ENCODE measurements around the gene UBR1.
"Not testable (repeated sequence)": the region's sequence is repeated elsewhere in the genome, so short reads cannot be mapped to it uniquely, and the experiment has no call there.

Gene UBR1

DNA sequence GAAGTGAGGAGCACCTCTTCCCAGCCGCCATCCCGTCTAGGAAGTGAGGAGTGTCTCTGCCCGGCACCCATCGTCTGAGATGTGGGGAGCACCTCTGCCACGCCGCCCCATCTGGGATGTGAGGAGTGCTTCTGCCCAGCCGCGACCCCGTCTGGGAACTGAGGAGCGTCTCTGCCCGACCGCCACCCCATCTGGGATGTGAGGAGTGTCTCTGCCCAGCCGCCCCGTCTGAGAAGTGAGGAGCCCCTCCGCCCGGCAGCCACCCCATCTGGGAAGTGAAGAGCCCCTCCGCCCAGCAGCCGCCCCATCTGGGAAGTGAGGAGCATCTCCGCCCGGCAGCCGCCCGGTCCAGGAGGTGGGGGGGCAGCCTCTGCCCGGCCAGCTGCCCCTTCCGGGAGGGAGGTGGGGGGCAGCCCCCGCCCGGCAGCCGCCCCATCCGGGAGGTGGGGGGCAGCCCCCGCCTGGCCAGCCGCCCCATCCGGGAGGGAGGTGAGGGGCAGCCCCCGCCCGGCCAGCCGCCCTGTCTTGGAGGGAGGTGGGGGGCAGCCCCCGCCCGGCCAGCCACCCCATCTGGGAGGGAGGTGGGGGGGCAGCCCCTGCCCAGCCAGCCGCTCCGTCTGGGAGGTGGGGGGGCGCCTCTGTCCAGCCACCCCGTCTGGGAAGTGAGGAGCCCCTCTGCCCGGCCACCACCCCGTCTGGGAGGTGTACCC, 100.8 kb downstream of the UBR1 start:
- H3K4me3 ChIP-seq (ENCODE audit: low read length in 2 of 2); H3K4ac ChIP-seq (ENCODE audit: low read length); H2AFZ ChIP-seq (ENCODE audit: low read length); H4K8ac ChIP-seq (ENCODE audit: low read depth, low read length); H4K91ac ChIP-seq (ENCODE audit: low read depth, low read length, poor library complexity); DNase-seq (ENCODE audit: low spot score); H3K79me1 ChIP-seq (ENCODE audit: low read depth, low read length); H3K27ac ChIP-seq (replicated peaks; ENCODE audit: low read length); H3K27me3 ChIP-seq (ENCODE audit: control insufficient read depth in 3 of 3, insufficient read depth in 3 of 3, low read depth in 1 of 3, low read length in 3 of 3); H2BK15ac ChIP-seq (ENCODE audit: low read length); H2BK120ac ChIP-seq (ENCODE audit: low read depth, low read length); H3K23ac ChIP-seq (ENCODE audit: low read depth, low read length, poor library complexity); H3K4me1 ChIP-seq (ENCODE audit: control insufficient read depth in 2 of 2, insufficient read depth in 1 of 2, low read depth in 1 of 2, low read length in 2 of 2); H3K14ac ChIP-seq (ENCODE audit: low read length); H3K4me2 ChIP-seq (ENCODE audit: insufficient read depth, low read length, poor library complexity, severe bottlenecking); H3K9ac ChIP-seq (ENCODE audit: low read depth, low read length, poor library complexity); H2BK12ac ChIP-seq (ENCODE audit: low read length); H3K18ac ChIP-seq (ENCODE audit: low read length); H2AK5ac ChIP-seq (ENCODE audit: low read depth, low read length); H2BK5ac ChIP-seq (ENCODE audit: low read length): not testable (repeated sequence)
- Histone ChIP-seq H3K9me3 (replicated peaks in 1 of 2; ENCODE audit: control insufficient read depth in 2 of 2, insufficient read depth in 1 of 2, low read depth in 1 of 2, low read length in 2 of 2) (peaks cover 3 to 16% of the 10 kb centered on the region in 2 donors), H3K36me3 (replicated peaks in 1 of 2; ENCODE audit: control insufficient read depth in 2 of 2, insufficient read depth in 2 of 2, low read length in 2 of 2) (peaks cover 15 to 70% of the 10 kb centered on the region in 2 donors)
- no CpG with 5 or more reads among the region's 42 CpGs for WGBS, 2 donors (ENCODE audit: extremely low coverage in 2 of 2, insufficient read length in 2 of 2, insufficient replicate concordance in 1 of 2)

DNA sequence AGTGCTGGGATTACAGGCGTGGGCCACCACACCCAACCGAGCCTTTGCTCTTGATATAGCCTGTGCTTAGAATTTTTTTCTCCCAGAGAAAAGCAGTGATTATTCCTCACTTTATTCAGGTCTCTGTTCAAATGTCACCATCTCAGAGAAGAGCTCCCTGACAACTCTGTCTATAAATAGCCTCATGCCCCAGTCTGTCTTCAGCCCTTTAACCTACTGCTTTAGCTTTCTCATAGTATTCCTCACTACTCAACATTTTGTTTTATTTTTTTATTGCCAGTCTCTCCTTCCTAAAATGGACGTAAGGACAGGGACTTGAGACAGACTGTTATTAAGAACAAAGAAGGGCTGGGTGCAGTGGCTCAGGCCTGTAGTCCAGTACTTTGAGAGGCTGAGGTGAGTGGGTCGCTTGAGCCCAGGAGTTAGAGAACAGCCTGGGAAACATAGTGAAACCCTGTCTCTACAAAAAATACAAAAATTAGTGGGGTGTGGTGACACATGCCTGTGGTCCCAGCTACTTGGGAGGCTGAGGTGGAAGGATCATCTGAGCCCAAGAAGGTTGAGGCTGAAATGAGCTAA, 106.5 kb downstream of the UBR1 start:
- no CpG with 5 or more reads among the region's 4 CpGs for WGBS, 2 donors (ENCODE audit: extremely low coverage in 2 of 2, insufficient read length in 2 of 2, insufficient replicate concordance in 1 of 2)
- Histone ChIP-seq H3K18ac (ENCODE audit: low read length) (no peak overlapping the region), H2BK15ac (ENCODE audit: low read length) (no peak overlapping the region), H3K4ac (ENCODE audit: low read length) (no peak overlapping the region), H2BK5ac (ENCODE audit: low read length) (no peak overlapping the region), H2AK5ac (ENCODE audit: low read depth, low read length) (no peak overlapping the region), H4K91ac (ENCODE audit: low read depth, low read length, poor library complexity) (no peak overlapping the region), H2BK12ac (ENCODE audit: low read length) (no peak overlapping the region), H3K9me3 (replicated peaks in 1 of 2; ENCODE audit: control insufficient read depth in 2 of 2, insufficient read depth in 1 of 2, low read depth in 1 of 2, low read length in 2 of 2) (peaks cover 3 to 6% of the 10 kb centered on the region in 2 donors), H2AFZ (ENCODE audit: low read length) (no peak overlapping the region), H3K9ac (ENCODE audit: low read depth, low read length, poor library complexity) (no peak overlapping the region), H3K27me3 (ENCODE audit: control insufficient read depth in 3 of 3, insufficient read depth in 3 of 3, low read depth in 1 of 3, low read length in 3 of 3) (no peaks in the 10 kb centered on the region), H3K79me1 (ENCODE audit: low read depth, low read length) (no peaks in the 10 kb centered on the region), H3K27ac (replicated peaks; ENCODE audit: low read length) (no peak overlapping the region), H3K4me2 (ENCODE audit: insufficient read depth, low read length, poor library complexity, severe bottlenecking) (no peak overlapping the region), H3K36me3 (replicated peaks in 1 of 2; ENCODE audit: control insufficient read depth in 2 of 2, insufficient read depth in 2 of 2, low read length in 2 of 2) (peaks cover 5 to 72% of the 10 kb centered on the region in 2 donors), H4K8ac (ENCODE audit: low read depth, low read length) (no peak overlapping the region), H3K4me3 (ENCODE audit: low read length in 2 of 2) (no peak overlapping the region), H3K14ac (ENCODE audit: low read length) (no peak overlapping the region), H2BK120ac (ENCODE audit: low read depth, low read length) (no peak overlapping the region), H3K23ac (ENCODE audit: low read depth, low read length, poor library complexity) (no peak overlapping the region), H3K4me1 (ENCODE audit: control insufficient read depth in 2 of 2, insufficient read depth in 1 of 2, low read depth in 1 of 2, low read length in 2 of 2) (peaks cover 0 to 1% of the 10 kb centered on the region in 2 donors)
- DNase-seq (ENCODE audit: low spot score) = no peak

DNA sequence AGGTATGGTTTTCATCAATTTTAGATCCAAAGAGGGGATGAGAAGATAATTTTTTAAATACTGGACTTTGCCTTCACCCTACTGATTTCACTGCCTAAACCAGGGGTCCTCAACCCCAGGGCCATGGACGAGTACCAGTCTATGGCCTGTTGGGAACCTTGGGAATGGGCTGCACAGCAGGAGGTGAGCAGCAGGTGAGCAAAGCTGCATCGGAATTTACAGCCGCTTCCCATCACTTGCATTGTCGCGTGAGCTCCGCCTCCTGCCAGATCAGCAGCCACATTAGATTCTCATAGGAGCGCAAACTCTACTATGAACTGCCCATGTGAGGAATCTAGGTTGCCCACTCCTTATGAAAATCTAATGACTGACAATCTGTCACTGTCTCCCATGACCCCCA, 109.0 kb downstream of the UBR1 start:
- H3K4me2 ChIP-seq (ENCODE audit: insufficient read depth, low read length, poor library complexity, severe bottlenecking) = no peak overlapping the region
- no peak for DNase-seq (ENCODE audit: low spot score)
- H3K9ac ChIP-seq (ENCODE audit: low read depth, low read length, poor library complexity) = no peak overlapping the region
- no peak overlapping the region for H4K91ac ChIP-seq (ENCODE audit: low read depth, low read length, poor library complexity)
- H3K27me3 ChIP-seq (ENCODE audit: control insufficient read depth in 3 of 3, insufficient read depth in 3 of 3, low read depth in 1 of 3, low read length in 3 of 3) = no peaks in the 10 kb centered on the region
- H2AFZ ChIP-seq (ENCODE audit: low read length) = no peak overlapping the region
- no peak overlapping the region for H3K4ac ChIP-seq (ENCODE audit: low read length)
- no peak overlapping the region for H3K18ac ChIP-seq (ENCODE audit: low read length)
- no peak overlapping the region for H2BK120ac ChIP-seq (ENCODE audit: low read depth, low read length)
- peaks cover 0 to 2% of the 10 kb centered on the region in 2 donors for H3K9me3 ChIP-seq (replicated peaks in 1 of 2; ENCODE audit: control insufficient read depth in 2 of 2, insufficient read depth in 1 of 2, low read depth in 1 of 2, low read length in 2 of 2)
- H2BK15ac ChIP-seq (ENCODE audit: low read length) = no peak overlapping the region
- peaks cover 3 to 63% of the 10 kb centered on the region in 2 donors for H3K36me3 ChIP-seq (replicated peaks in 1 of 2; ENCODE audit: control insufficient read depth in 2 of 2, insufficient read depth in 2 of 2, low read length in 2 of 2)
- H2BK12ac ChIP-seq (ENCODE audit: low read length) = no peak overlapping the region
- H3K14ac ChIP-seq (ENCODE audit: low read length) = no peak overlapping the region
- no peak overlapping the region for H2AK5ac ChIP-seq (ENCODE audit: low read depth, low read length)
- no peak overlapping the region for H4K8ac ChIP-seq (ENCODE audit: low read depth, low read length)
- peak overlapping the region; percentile 37 for H3K23ac ChIP-seq (ENCODE audit: low read depth, low read length, poor library complexity)
- H3K79me1 ChIP-seq (ENCODE audit: low read depth, low read length) = no peaks in the 10 kb centered on the region
- H3K4me1 ChIP-seq (ENCODE audit: control insufficient read depth in 2 of 2, insufficient read depth in 1 of 2, low read depth in 1 of 2, low read length in 2 of 2) = peaks cover 0 to 1% of the 10 kb centered on the region in 2 donors
- no CpG with 5 or more reads among the region's 7 CpGs for WGBS, 2 donors (ENCODE audit: extremely low coverage in 2 of 2, insufficient read length in 2 of 2, insufficient replicate concordance in 1 of 2)
- no peak overlapping the region for H3K4me3 ChIP-seq (ENCODE audit: low read length in 2 of 2)
- no peak overlapping the region for H2BK5ac ChIP-seq (ENCODE audit: low read length)
- H3K27ac ChIP-seq (replicated peaks; ENCODE audit: low read length) = no peak overlapping the region

DNA sequence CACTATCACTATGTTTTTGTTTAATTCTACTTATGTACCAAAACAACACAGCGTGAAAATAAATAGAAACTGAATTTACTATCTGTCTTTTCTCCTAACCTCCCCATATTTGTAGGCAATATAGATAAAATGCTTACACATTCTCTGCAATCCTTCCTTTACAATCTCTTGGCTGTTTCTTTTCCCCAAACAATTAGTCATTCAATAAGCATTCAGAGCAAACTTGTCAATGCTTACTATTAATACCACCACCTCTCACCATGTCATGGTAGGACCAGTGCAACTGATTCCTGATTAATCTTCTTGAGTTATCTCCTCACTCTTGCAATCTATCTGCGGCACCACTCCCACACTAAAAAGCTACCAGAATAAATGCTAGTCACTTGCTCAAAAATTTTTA, 111.3 kb downstream of the UBR1 start:
- Histone ChIP-seq H2BK15ac (ENCODE audit: low read length) (no peak overlapping the region), H3K27ac (replicated peaks; ENCODE audit: low read length) (no peak overlapping the region), H3K4me1 (ENCODE audit: control insufficient read depth in 2 of 2, insufficient read depth in 1 of 2, low read depth in 1 of 2, low read length in 2 of 2) (peaks cover 0 to 1% of the 10 kb centered on the region in 2 donors), H2BK120ac (ENCODE audit: low read depth, low read length) (no peak overlapping the region), H3K23ac (ENCODE audit: low read depth, low read length, poor library complexity) (no peak overlapping the region), H3K9me3 (replicated peaks in 1 of 2; ENCODE audit: control insufficient read depth in 2 of 2, insufficient read depth in 1 of 2, low read depth in 1 of 2, low read length in 2 of 2) (peaks cover 0 to 2% of the 10 kb centered on the region in 2 donors), H3K4ac (ENCODE audit: low read length) (no peak overlapping the region), H3K9ac (ENCODE audit: low read depth, low read length, poor library complexity) (no peak overlapping the region), H3K36me3 (replicated peaks in 1 of 2; ENCODE audit: control insufficient read depth in 2 of 2, insufficient read depth in 2 of 2, low read length in 2 of 2) (peaks cover 3 to 71% of the 10 kb centered on the region in 2 donors), H2BK12ac (ENCODE audit: low read length) (no peak overlapping the region), H4K8ac (ENCODE audit: low read depth, low read length) (no peak overlapping the region), H3K18ac (ENCODE audit: low read length) (no peak overlapping the region), H3K4me2 (ENCODE audit: insufficient read depth, low read length, poor library complexity, severe bottlenecking) (no peak overlapping the region), H3K27me3 (ENCODE audit: control insufficient read depth in 3 of 3, insufficient read depth in 3 of 3, low read depth in 1 of 3, low read length in 3 of 3) (no peaks in the 10 kb centered on the region), H2BK5ac (ENCODE audit: low read length) (no peak overlapping the region), H2AK5ac (ENCODE audit: low read depth, low read length) (no peak overlapping the region), H2AFZ (ENCODE audit: low read length) (no peak overlapping the region), H3K4me3 (ENCODE audit: low read length in 2 of 2) (no peak overlapping the region), H3K14ac (ENCODE audit: low read length) (no peak overlapping the region), H3K79me1 (ENCODE audit: low read depth, low read length) (no peaks in the 10 kb centered on the region), H4K91ac (ENCODE audit: low read depth, low read length, poor library complexity) (no peak overlapping the region)
- no CpG with 5 or more reads among the region's 2 CpGs for WGBS, 2 donors (ENCODE audit: extremely low coverage in 2 of 2, insufficient read length in 2 of 2, insufficient replicate concordance in 1 of 2)
- no peak for DNase-seq (ENCODE audit: low spot score)
